Choroid plexus epithelial cell (primary cell): ENCODE results near the gene GNG8.

Source experiments
- DNase-seq: peaks from one replicate; pipeline ENCODE4 v3.0.0-alpha.2; 2010; ENCODE audit warnings: low read depth
- H3K4me3 ChIP-seq: 2 replicates; pipeline ENCODE4 v1.5.1; 2011; ENCODE audit warnings: low read depth, mild to moderate bottlenecking, control low read depth, low read length, moderate library complexity
- CTCF ChIP-seq: conservative IDR thresholded peaks from 2 replicates; pipeline ENCODE4 v1.5.1; 2011; ENCODE audit warnings: low read depth, mild to moderate bottlenecking, control low read depth, inconsistent platforms, low read length, moderate library complexity

GNG8 gene

GRCh38 chr19:46601318-46602224 lies 34.4 kb downstream of the GNG8 start, which contains the start of gene CALM3:
Gene CALM3, plus strand, starts transcription at chr19:46601330. Its CDS starts 105 bp downstream, at chr19:46601435.
- H3K4me3 ChIP-seq, result peak within 1 kb of the TSS; percentile 96
- no peak for DNase-seq
- no peak for TF ChIP-seq CTCF

DNA sequence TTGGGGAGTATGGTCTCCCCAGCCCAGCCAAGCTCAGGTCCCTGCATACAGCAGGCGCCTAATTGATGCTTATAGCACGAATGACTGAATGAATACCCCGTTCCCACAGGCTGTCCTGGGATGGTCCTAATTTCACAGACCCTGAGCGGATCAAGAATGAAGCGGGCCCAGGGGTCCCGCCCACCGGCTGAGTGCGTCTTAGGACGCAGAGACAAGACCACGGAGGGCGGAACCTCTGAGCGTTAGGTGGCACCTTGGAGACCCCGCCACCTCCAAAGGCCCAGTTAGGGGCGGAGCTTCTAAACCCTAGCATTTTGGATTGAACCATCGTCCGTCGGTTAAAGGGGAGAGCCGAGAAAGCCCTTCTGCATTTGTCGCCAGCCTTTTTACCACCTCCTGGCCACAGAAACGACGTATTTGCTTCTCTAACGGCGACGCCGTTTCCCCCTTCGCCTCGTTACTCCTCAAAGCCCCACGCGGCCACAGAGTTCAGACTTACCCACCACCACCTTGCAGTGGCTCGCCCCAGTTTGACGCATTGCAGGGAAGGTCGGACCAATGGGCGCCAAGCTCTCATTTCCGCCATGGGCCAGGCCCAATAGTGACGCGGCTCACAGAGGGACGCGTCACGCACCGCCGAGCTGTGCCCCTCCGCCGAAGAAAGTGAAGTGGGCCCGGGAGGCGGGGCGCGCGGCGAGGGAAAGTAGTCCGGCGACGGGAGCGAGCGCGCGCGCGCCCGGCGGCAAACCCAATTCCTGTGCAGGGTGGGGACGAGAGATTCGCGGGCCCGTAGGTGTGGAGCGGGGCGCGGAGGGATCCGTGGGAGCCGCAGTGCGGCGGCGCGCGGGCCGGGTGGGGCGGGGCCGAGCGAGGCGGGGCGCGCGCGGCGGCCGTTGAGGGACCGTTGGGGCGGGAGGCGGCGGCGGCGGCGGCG lies 35.4 kb downstream of the GNG8 start:
- TF ChIP-seq CTCF, result no peak
- peak overlapping the region; percentile 96 for H3K4me3 ChIP-seq
- DNase-seq, result peak; percentile 99

GRCh38 chr19:46599716-46600373 lies 36.2 kb downstream of the GNG8 start:
- no peak for DNase-seq
- H3K4me3 ChIP-seq, result peak overlapping the region; percentile 96
- TF ChIP-seq CTCF, result no peak

DNA sequence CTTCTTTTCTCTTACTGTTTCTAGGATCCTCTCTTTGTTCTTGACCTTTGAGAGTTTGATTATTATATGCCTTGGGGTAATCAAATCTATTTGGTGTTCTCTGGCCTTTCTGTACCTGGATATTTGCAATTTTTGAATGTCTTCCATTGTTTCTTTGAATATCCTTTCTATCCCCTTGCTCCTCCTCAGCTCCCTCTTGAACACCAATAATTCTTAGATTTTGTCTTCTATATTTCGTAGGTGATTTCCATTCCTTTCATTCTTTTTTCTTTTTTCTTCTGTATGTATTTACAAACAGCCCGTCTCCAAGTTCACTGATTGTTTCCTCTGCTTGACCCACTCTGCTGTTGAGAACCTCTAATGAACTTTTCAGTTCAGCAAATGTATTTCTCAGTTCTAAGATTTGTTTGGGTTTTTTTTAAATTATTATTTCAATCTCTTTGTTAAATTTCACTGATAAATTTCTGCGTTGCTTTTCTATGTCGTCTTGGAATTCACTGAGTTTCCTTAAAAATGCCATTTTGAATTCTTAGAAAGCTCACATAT lies 37.6 kb downstream of the GNG8 start:
- no peak overlapping the region for H3K4me3 ChIP-seq
- no peak for DNase-seq
- no peak for TF ChIP-seq CTCF

- no peak for TF ChIP-seq CTCF
- DNase-seq, result no peak
- no peak overlapping the region for H3K4me3 ChIP-seq
These were observed 40.0 kb downstream of the GNG8 start for GRCh38 chr19:46596008-46596407.

DNA sequence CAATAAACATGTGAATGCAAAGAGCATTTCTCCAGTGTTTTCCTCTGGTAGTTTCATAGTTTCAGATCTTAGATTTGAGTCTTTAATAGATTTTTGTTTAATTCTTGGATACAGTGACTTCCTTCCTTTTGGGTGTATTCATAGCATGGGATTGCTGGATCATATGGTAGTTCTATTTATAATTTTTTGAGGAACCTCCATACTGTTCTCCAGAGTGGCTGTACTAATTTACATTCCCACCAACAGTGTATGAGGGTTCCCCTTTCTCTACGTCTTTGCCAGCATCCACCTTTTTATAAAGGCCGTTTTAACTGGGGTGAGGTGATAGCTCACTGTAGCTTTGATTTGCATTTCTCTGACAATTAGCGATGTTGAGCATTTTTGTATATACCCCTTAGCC lies 44.1 kb downstream of the GNG8 start:
- TF ChIP-seq CTCF, result no peak
- no peak for DNase-seq
- no peak overlapping the region for H3K4me3 ChIP-seq
